ENCODE results near the gene YAF2.

The YAF2 gene

DNA sequence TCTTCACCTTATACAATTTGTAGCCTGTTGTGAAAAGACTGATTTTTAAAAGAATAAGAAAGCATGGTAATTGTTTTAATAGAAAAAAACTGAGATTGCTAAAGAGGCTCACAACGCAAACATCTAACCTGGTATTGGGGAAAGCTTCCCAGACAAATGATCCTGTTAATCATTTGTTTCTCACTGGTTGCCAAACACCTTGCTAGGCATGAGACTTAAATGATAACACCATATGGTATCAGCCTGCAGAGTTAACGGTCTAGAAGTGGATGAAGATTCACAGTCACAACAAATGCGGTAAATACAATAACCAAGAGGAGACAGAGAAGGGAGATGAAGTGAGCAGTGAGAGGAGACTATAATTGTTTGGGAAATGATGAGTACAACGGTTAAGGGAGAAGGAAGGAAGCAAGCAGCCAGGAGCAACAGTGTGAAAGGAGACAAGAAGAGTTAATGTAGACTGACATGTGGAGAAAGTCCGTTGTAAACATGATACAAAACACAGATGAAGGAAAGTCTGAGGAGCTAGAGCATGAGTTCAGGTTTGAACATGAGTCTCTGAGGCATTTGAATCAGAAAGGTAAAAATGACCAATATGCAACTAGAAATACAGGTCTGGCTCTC, 113.2 kb downstream of the YAF2 start:
- Histone ChIP-seq H3K27ac (replicated peaks) (peak overlapping the region; percentile 28; the same call in 1 of the 2 replicates), H3K27me3 (ENCODE audit: insufficient read depth, poor library complexity, severe bottlenecking) (no peaks in the 10 kb centered on the region), H3K4me3 (replicated peaks; ENCODE audit: insufficient read depth, low read length) (no peak overlapping the region)
- TF ChIP-seq, protein P1, sequence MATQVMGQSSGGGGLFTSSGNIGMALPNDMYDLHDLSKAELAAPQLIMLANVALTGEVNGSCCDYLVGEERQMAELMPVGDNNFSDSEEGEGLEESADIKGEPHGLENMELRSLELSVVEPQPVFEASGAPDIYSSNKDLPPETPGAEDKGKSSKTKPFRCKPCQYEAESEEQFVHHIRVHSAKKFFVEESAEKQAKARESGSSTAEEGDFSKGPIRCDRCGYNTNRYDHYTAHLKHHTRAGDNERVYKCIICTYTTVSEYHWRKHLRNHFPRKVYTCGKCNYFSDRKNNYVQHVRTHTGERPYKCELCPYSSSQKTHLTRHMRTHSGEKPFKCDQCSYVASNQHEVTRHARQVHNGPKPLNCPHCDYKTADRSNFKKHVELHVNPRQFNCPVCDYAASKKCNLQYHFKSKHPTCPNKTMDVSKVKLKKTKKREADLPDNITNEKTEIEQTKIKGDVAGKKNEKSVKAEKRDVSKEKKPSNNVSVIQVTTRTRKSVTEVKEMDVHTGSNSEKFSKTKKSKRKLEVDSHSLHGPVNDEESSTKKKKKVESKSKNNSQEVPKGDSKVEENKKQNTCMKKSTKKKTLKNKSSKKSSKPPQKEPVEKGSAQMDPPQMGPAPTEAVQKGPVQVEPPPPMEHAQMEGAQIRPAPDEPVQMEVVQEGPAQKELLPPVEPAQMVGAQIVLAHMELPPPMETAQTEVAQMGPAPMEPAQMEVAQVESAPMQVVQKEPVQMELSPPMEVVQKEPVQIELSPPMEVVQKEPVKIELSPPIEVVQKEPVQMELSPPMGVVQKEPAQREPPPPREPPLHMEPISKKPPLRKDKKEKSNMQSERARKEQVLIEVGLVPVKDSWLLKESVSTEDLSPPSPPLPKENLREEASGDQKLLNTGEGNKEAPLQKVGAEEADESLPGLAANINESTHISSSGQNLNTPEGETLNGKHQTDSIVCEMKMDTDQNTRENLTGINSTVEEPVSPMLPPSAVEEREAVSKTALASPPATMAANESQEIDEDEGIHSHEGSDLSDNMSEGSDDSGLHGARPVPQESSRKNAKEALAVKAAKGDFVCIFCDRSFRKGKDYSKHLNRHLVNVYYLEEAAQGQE (IDR thresholded peaks at IDR 0.05; ENCODE audit: insufficient replicate concordance, low read depth): no peak
- TF ChIP-seq POLR2AphosphoS5 (IDR thresholded peaks at IDR 0.05; ENCODE audit: low read depth) (no peak), GABPA (IDR thresholded peaks at IDR 0.05; ENCODE audit: low read depth) (no peak), SPI1 (IDR thresholded peaks at IDR 0.05; ENCODE audit: borderline replicate concordance, low read depth) (no peak)
- TF ChIP-seq, protein P2, sequence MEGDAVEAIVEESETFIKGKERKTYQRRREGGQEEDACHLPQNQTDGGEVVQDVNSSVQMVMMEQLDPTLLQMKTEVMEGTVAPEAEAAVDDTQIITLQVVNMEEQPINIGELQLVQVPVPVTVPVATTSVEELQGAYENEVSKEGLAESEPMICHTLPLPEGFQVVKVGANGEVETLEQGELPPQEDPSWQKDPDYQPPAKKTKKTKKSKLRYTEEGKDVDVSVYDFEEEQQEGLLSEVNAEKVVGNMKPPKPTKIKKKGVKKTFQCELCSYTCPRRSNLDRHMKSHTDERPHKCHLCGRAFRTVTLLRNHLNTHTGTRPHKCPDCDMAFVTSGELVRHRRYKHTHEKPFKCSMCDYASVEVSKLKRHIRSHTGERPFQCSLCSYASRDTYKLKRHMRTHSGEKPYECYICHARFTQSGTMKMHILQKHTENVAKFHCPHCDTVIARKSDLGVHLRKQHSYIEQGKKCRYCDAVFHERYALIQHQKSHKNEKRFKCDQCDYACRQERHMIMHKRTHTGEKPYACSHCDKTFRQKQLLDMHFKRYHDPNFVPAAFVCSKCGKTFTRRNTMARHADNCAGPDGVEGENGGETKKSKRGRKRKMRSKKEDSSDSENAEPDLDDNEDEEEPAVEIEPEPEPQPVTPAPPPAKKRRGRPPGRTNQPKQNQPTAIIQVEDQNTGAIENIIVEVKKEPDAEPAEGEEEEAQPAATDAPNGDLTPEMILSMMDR (IDR thresholded peaks at IDR 0.05; ENCODE audit: insufficient read depth, low read length): no peak
- DNase-seq (ENCODE audit: low read depth in 1 of 2, low spot score in 1 of 2): no peak

DNA sequence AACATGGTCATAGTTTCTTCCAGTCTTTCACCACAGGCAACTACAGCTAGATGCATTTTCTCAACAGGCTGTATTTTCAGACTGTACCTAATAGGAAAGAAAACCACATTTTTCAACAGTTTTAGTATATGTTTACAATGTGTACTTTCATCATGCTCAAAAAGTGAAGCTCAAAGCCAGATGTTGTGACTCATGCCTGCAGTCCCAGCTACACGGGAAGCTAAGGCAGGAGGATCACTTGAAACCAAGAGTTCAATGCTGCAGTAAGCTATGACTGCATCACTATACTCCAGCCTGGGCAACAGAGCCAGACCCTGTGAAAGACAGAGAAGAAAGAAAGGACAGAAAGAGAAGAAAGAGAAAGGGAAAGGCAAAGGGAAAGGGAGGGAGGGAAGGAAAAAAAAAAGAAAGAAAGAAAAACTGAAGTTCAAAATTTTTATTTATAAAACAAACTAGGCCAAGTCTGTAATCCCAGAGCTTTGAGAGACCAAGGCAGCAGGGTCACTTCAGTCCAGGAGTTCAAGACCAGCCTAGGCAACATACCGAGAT, 118.9 kb downstream of the YAF2 start:
- no peak for DNase-seq (ENCODE audit: low read depth in 1 of 2, low spot score in 1 of 2)
- Histone ChIP-seq H3K4me3 (replicated peaks; ENCODE audit: insufficient read depth, low read length) (no peak overlapping the region), H3K27ac (replicated peaks) (no peak overlapping the region), H3K27me3 (ENCODE audit: insufficient read depth, poor library complexity, severe bottlenecking) (no peaks in the 10 kb centered on the region)
- TF ChIP-seq SPI1 (IDR thresholded peaks at IDR 0.05; ENCODE audit: borderline replicate concordance, low read depth) (no peak), GABPA (IDR thresholded peaks at IDR 0.05; ENCODE audit: low read depth) (no peak), POLR2AphosphoS5 (IDR thresholded peaks at IDR 0.05; ENCODE audit: low read depth) (no peak)
- TF ChIP-seq, protein P2 (IDR thresholded peaks at IDR 0.05; ENCODE audit: insufficient read depth, low read length): no peak
- TF ChIP-seq, protein P1 (IDR thresholded peaks at IDR 0.05; ENCODE audit: insufficient replicate concordance, low read depth): no peak

DNA sequence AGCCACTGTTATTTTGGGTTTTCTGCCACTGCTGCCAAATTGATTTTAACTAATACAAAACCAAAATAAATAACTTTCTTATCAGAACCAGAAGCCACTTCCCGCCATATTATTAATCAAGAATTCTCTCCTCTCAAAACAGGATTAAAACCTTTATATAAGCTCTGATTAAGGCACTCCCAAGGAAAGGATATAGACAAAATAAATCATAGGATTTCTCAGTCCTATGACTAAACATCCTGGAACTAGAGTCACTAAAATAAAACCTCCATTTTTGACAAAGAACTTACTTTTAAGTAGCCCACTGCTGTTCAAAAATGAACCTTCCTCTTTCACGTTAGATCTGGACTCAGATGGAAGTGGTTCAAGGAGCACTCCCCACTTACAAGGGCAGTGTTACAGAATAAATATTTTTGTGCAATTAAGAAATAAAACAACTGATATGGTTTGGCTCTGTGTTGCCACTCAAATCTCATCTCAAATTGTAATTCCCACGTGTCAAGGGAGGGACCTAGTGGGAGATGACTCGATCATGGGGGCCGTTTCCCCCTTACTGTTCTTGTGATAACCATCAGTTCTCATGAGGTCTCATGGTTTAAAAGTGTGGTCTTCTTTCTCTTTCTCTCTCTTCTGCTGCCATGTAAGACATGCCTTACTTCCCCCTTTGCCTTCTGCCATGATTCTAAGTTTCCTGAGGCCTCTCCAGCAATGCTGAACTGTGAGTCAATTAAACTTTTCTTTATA, 119.7 kb downstream of the YAF2 start:
- no peak overlapping the region for H3K27ac ChIP-seq (replicated peaks)
- no peak for DNase-seq (ENCODE audit: low read depth in 1 of 2, low spot score in 1 of 2)
- no peak overlapping the region for H3K4me3 ChIP-seq (replicated peaks; ENCODE audit: insufficient read depth, low read length)
- H3K27me3 ChIP-seq (ENCODE audit: insufficient read depth, poor library complexity, severe bottlenecking): no peaks in the 10 kb centered on the region
- TF ChIP-seq SPI1 (IDR thresholded peaks at IDR 0.05; ENCODE audit: borderline replicate concordance, low read depth) (no peak), POLR2AphosphoS5 (IDR thresholded peaks at IDR 0.05; ENCODE audit: low read depth) (no peak)
- TF ChIP-seq, protein P2 (IDR thresholded peaks at IDR 0.05; ENCODE audit: insufficient read depth, low read length): no peak

All from HL-60 (cell line).